Measurements from ENCODE around the gene BHLHA15. TPM values are rescaled to one million over a fixed set of nuclear protein-coding genes. Genes with fewer than 3 reads are reported as not detected.
"Not testable (repeated sequence)": the region's sequence is repeated elsewhere in the genome, so short reads cannot be mapped to it uniquely, and the experiment has no call there.

BHLHA15 gene
- total and polyA plus RNA-seq, 4 donors = 0.99 to 4.0 (median 2.8) TPM

GRCh38 chr7:98215561-98216495 is 4.6 kb downstream of the BHLHA15 start:
- Histone ChIP-seq H3K27ac (ENCODE audit: low read depth, low read length) (no peak overlapping the region), H3K27me3 (ENCODE audit: control insufficient read depth, insufficient read depth, low read length) (no peaks in the 10 kb centered on the region), H3K4me1 (ENCODE audit: control insufficient read depth, insufficient read depth, low read length) (peaks cover 18% of the 10 kb centered on the region), H3K9me3 (ENCODE audit: control insufficient read depth, insufficient read depth, low read length) (no peaks in the 10 kb centered on the region), H3K36me3 (ENCODE audit: control insufficient read depth, insufficient read depth, low read length) (peaks cover 59% of the 10 kb centered on the region), H3K4me3 (ENCODE audit: low read depth, low read length) (no peak overlapping the region)
- WGBS (ENCODE audit: insufficient coverage) = 89% methylated on average over 29 of the region's 32 CpGs
- DNase-seq (ENCODE audit: low read depth in 4 of 6, low spot score in 6 of 6) = no peak

GRCh38 chr7:98216941-98217622 is 5.8 kb downstream of the BHLHA15 start:
- Histone ChIP-seq H3K9me3 (ENCODE audit: control insufficient read depth, insufficient read depth, low read length) (no peaks in the 10 kb centered on the region), H3K36me3 (ENCODE audit: control insufficient read depth, insufficient read depth, low read length) (peaks cover 69% of the 10 kb centered on the region), H3K4me3 (ENCODE audit: low read depth, low read length) (no peak overlapping the region), H3K27ac (ENCODE audit: low read depth, low read length) (no peak overlapping the region), H3K4me1 (ENCODE audit: control insufficient read depth, insufficient read depth, low read length) (peaks cover 10% of the 10 kb centered on the region), H3K27me3 (ENCODE audit: control insufficient read depth, insufficient read depth, low read length) (no peaks in the 10 kb centered on the region)
- DNase-seq (ENCODE audit: low read depth in 4 of 6, low spot score in 6 of 6) = no peak
- 86% methylated on average over 24 of the region's 24 CpGs for WGBS (ENCODE audit: insufficient coverage)

GRCh38 chr7:98217623-98218582 is 6.7 kb downstream of the BHLHA15 start:
- no peak overlapping the region for H3K4me3 ChIP-seq (ENCODE audit: low read depth, low read length)
- peak in 3 of 6 donors; percentile 18 to 60 (median 31) for DNase-seq (ENCODE audit: low read depth in 4 of 6, low spot score in 6 of 6)
- 63% methylated on average over 41 of the region's 41 CpGs for WGBS (ENCODE audit: insufficient coverage)
- H3K36me3 ChIP-seq (ENCODE audit: control insufficient read depth, insufficient read depth, low read length) = peaks cover 73% of the 10 kb centered on the region
- peak overlapping the region; percentile 25 for H3K27ac ChIP-seq (ENCODE audit: low read depth, low read length)
- no peaks in the 10 kb centered on the region for H3K27me3 ChIP-seq (ENCODE audit: control insufficient read depth, insufficient read depth, low read length)
- peaks cover 10% of the 10 kb centered on the region for H3K4me1 ChIP-seq (ENCODE audit: control insufficient read depth, insufficient read depth, low read length)
- H3K9me3 ChIP-seq (ENCODE audit: control insufficient read depth, insufficient read depth, low read length) = no peaks in the 10 kb centered on the region

- H3K9me3 ChIP-seq (ENCODE audit: control insufficient read depth, insufficient read depth, low read length); DNase-seq (ENCODE audit: low read depth in 4 of 6, low spot score in 6 of 6); H3K4me3 ChIP-seq (ENCODE audit: low read depth, low read length); H3K27me3 ChIP-seq (ENCODE audit: control insufficient read depth, insufficient read depth, low read length); H3K27ac ChIP-seq (ENCODE audit: low read depth, low read length): not testable (repeated sequence)
- whole genome bisulfite sequencing (ENCODE audit: insufficient coverage) = no CpG with 5 or more reads among the region's 6 CpGs
- Histone ChIP-seq H3K4me1 (ENCODE audit: control insufficient read depth, insufficient read depth, low read length) (peaks cover 10% of the 10 kb centered on the region), H3K36me3 (ENCODE audit: control insufficient read depth, insufficient read depth, low read length) (peaks cover 76% of the 10 kb centered on the region)
Measured at GRCh38 chr7:98219382-98219781, 8.1 kb downstream of the BHLHA15 start.

GRCh38 chr7:98221611-98222532 is 10.6 kb downstream of the BHLHA15 start:
- Histone ChIP-seq H3K9me3 (ENCODE audit: control insufficient read depth, insufficient read depth, low read length) (no peaks in the 10 kb centered on the region), H3K4me3 (ENCODE audit: low read depth, low read length) (no peak overlapping the region), H3K27ac (ENCODE audit: low read depth, low read length) (no peak overlapping the region), H3K4me1 (ENCODE audit: control insufficient read depth, insufficient read depth, low read length) (peaks cover 10% of the 10 kb centered on the region), H3K36me3 (ENCODE audit: control insufficient read depth, insufficient read depth, low read length) (peaks cover 78% of the 10 kb centered on the region), H3K27me3 (ENCODE audit: control insufficient read depth, insufficient read depth, low read length) (no peaks in the 10 kb centered on the region)
- 95% methylated on average over 34 of the region's 34 CpGs for WGBS (ENCODE audit: insufficient coverage)
- DNase-seq (ENCODE audit: low read depth in 4 of 6, low spot score in 6 of 6) = no peak

- no peak overlapping the region for H3K27ac ChIP-seq (ENCODE audit: low read depth, low read length)
- peaks cover 6% of the 10 kb centered on the region for H3K4me1 ChIP-seq (ENCODE audit: control insufficient read depth, insufficient read depth, low read length)
- H3K9me3 ChIP-seq (ENCODE audit: control insufficient read depth, insufficient read depth, low read length) = no peaks in the 10 kb centered on the region
- no peaks in the 10 kb centered on the region for H3K27me3 ChIP-seq (ENCODE audit: control insufficient read depth, insufficient read depth, low read length)
- no peak overlapping the region for H3K4me3 ChIP-seq (ENCODE audit: low read depth, low read length)
- peaks cover 78% of the 10 kb centered on the region for H3K36me3 ChIP-seq (ENCODE audit: control insufficient read depth, insufficient read depth, low read length)
- no peak for DNase-seq (ENCODE audit: low read depth in 4 of 6, low spot score in 6 of 6)
- WGBS (ENCODE audit: insufficient coverage) = 96% methylated on average over 28 of the region's 30 CpGs
Measured at GRCh38 chr7:98222533-98223195, 11.4 kb downstream of the BHLHA15 start.

GRCh38 chr7:98223351-98223897 is 12.2 kb downstream of the BHLHA15 start:
- no peaks in the 10 kb centered on the region for H3K9me3 ChIP-seq (ENCODE audit: control insufficient read depth, insufficient read depth, low read length)
- peaks cover 80% of the 10 kb centered on the region for H3K36me3 ChIP-seq (ENCODE audit: control insufficient read depth, insufficient read depth, low read length)
- no peaks in the 10 kb centered on the region for H3K4me1 ChIP-seq (ENCODE audit: control insufficient read depth, insufficient read depth, low read length)
- no peak overlapping the region for H3K4me3 ChIP-seq (ENCODE audit: low read depth, low read length)
- no peak overlapping the region for H3K27ac ChIP-seq (ENCODE audit: low read depth, low read length)
- no peaks in the 10 kb centered on the region for H3K27me3 ChIP-seq (ENCODE audit: control insufficient read depth, insufficient read depth, low read length)
- 91% methylated on average over 13 of the region's 15 CpGs for WGBS (ENCODE audit: insufficient coverage)
- DNase-seq (ENCODE audit: low read depth in 4 of 6, low spot score in 6 of 6) = no peak
